ENCODE results near the gene ZNF84. TPM values are rescaled to one million over a fixed set of nuclear protein-coding genes. Genes with fewer than 3 reads are reported as not detected.

Gene ZNF84
- 10 to 100 TPM; 16.8 to 52.2 TPM for total RNA-seq
- polyA plus RNA-seq: 1 to 10 TPM; 5.1 to 9.3 TPM
- long read RNA-seq, donor 1, transcript ZNF84-208 (5 exons, 3,237 nt): major isoform, 5 of 6 reads
- long read RNA-seq, donor 1, partial matches to known transcripts: 0 of 6 reads
- long read RNA-seq, donor 1, other reads (novel, unspliced or antisense): 0 of 6 reads
- long read RNA-seq, donor 2, transcript ZNF84-208 (5 exons, 3,237 nt): major isoform, 5 of 5 reads
- long read RNA-seq, donor 2, partial matches to known transcripts: 0 of 5 reads
- long read RNA-seq, donor 2, other reads (novel, unspliced or antisense): 0 of 5 reads
- long read RNA-seq, donor 3, partial matches to known transcripts: 0 of 6 reads
- long read RNA-seq, donor 3, other reads (novel, unspliced or antisense): 0 of 6 reads
- long read RNA-seq, donor 4, partial matches to known transcripts: 0 of 1 reads
- long read RNA-seq, donor 4, other reads (novel, unspliced or antisense): 0 of 1 reads
- long read RNA-seq, donor 5, transcript ZNF84-208 (5 exons, 3,237 nt): major isoform, 11 of 13 reads
- long read RNA-seq, donor 5, partial matches to known transcripts: 0 of 13 reads
- long read RNA-seq, donor 5, other reads (novel, unspliced or antisense): 0 of 13 reads

- Histone ChIP-seq H3K27ac (ENCODE audit: low read depth in 1 of 2, low read length in 1 of 2) (peak within 1 kb of the TSS; percentile 97 to 98), H3K9me3 (ENCODE audit: control insufficient read depth in 4 of 4, insufficient read depth in 3 of 4, low read length in 3 of 4) (peaks cover 13 to 46% (median 19%) of the 10 kb centered on the region in 4 donors), H3K9ac (ENCODE audit: insufficient read depth in 1 of 2, low read length in 2 of 2) (peak within 1 kb of the TSS; percentile 86 to 89), H3K27me3 (ENCODE audit: control insufficient read depth in 3 of 3, insufficient read depth in 3 of 3, low read length in 2 of 3) (no peaks in the 10 kb centered on the region), H3K36me3 (ENCODE audit: control insufficient read depth in 4 of 4, insufficient read depth in 4 of 4, low read length in 4 of 4) (peaks cover 4 to 34% (median 18%) of the 10 kb centered on the region in 4 donors), H3K4me1 (ENCODE audit: control insufficient read depth in 5 of 5, insufficient read depth in 5 of 5, low read length in 5 of 5) (peaks cover 0 to 5% (median 0%) of the 10 kb centered on the region in 5 donors), H3K4me3 (peak within 1 kb of the TSS; percentile 94)
- ATAC-seq (ENCODE audit: insufficient read depth, low FRiP score) (peak; percentile 98), DNase-seq (peak; percentile 98 to 99 (median 99))
- 0 to 1% methylated on average over 82 to 103 of the region's 103 CpGs for WGBS, 2 donors
- TF ChIP-seq CTCF (IDR thresholded peaks at IDR 0.05; ENCODE audit: control extremely low read depth, extremely low read depth): no peak
Measured at GRCh38 chr12:133037207-133038005, at the start of gene ZNF84. Gene ZNF84, plus strand, starts transcription at chr12:133037509. Its CDS starts 3,959 bp downstream, at chr12:133041468.

GRCh38 chr12:132998741-132999140 lies 38.6 kb upstream of the ZNF84 start:
- H3K27ac ChIP-seq (ENCODE audit: low read depth in 1 of 2, low read length in 1 of 2): no peak overlapping the region
- no peak for TF ChIP-seq CTCF (IDR thresholded peaks at IDR 0.05; ENCODE audit: control extremely low read depth, extremely low read depth)
- 40 to 54% methylated on average over 1 of the region's 1 CpG for WGBS, 2 donors
- ATAC-seq (ENCODE audit: insufficient read depth, low FRiP score): no peak
- H3K9ac ChIP-seq (ENCODE audit: insufficient read depth in 1 of 2, low read length in 2 of 2): no peak overlapping the region
- no peak for DNase-seq
- H3K27me3 ChIP-seq (ENCODE audit: control insufficient read depth in 3 of 3, insufficient read depth in 3 of 3, low read length in 2 of 3): no peaks in the 10 kb centered on the region
- no peak overlapping the region for H3K4me3 ChIP-seq
- no peaks in the 10 kb centered on the region for H3K4me1 ChIP-seq (ENCODE audit: control insufficient read depth in 5 of 5, insufficient read depth in 5 of 5, low read length in 5 of 5)
- H3K36me3 ChIP-seq (ENCODE audit: control insufficient read depth in 4 of 4, insufficient read depth in 4 of 4, low read length in 4 of 4): peaks cover 0 to 30% (median 8%) of the 10 kb centered on the region in 4 donors
- peaks cover 4 to 60% (median 31%) of the 10 kb centered on the region in 4 donors for H3K9me3 ChIP-seq (ENCODE audit: control insufficient read depth in 4 of 4, insufficient read depth in 3 of 4, low read length in 3 of 4)

GRCh38 chr12:133010657-133011297 lies 26.5 kb upstream of the ZNF84 start:
- ATAC-seq (ENCODE audit: insufficient read depth, low FRiP score) (no peak), DNase-seq (no peak)
- H3K4me3 ChIP-seq: no peak overlapping the region
- H3K4me1 ChIP-seq (ENCODE audit: control insufficient read depth in 5 of 5, insufficient read depth in 5 of 5, low read length in 5 of 5): no peaks in the 10 kb centered on the region
- no peak overlapping the region for H3K27ac ChIP-seq (ENCODE audit: low read depth in 1 of 2, low read length in 1 of 2)
- peaks cover 38 to 87% (median 68%) of the 10 kb centered on the region in 4 donors for H3K36me3 ChIP-seq (ENCODE audit: control insufficient read depth in 4 of 4, insufficient read depth in 4 of 4, low read length in 4 of 4)
- no peak overlapping the region for H3K9ac ChIP-seq (ENCODE audit: insufficient read depth in 1 of 2, low read length in 2 of 2)
- H3K27me3 ChIP-seq (ENCODE audit: control insufficient read depth in 3 of 3, insufficient read depth in 3 of 3, low read length in 2 of 3): no peaks in the 10 kb centered on the region
- peaks cover 33 to 74% (median 51%) of the 10 kb centered on the region in 4 donors for H3K9me3 ChIP-seq (ENCODE audit: control insufficient read depth in 4 of 4, insufficient read depth in 3 of 4, low read length in 3 of 4)
- WGBS, 2 donors: 98 to 100% methylated on average over 6 of the region's 6 CpGs
- no peak for TF ChIP-seq CTCF (IDR thresholded peaks at IDR 0.05; ENCODE audit: control extremely low read depth, extremely low read depth)

Measured in lung (tissue), 16 donors.